GM21737 (cell line): ENCODE measurements around the gene DPYD.
"Not testable (repeated sequence)": the region's sequence is repeated elsewhere in the genome, so short reads cannot be mapped to it uniquely, and the experiment has no call there.

ENCODE experiments used
- ATAC-seq: cut with Tn5 transposase; IDR thresholded peaks from one replicate; pipeline ENCODE4 v1.9.1; 2021; ENCODE audit warnings: mild to moderate bottlenecking, moderate library complexity; ENCODE audit not compliant: unreplicated experiment

DPYD gene

DNA sequence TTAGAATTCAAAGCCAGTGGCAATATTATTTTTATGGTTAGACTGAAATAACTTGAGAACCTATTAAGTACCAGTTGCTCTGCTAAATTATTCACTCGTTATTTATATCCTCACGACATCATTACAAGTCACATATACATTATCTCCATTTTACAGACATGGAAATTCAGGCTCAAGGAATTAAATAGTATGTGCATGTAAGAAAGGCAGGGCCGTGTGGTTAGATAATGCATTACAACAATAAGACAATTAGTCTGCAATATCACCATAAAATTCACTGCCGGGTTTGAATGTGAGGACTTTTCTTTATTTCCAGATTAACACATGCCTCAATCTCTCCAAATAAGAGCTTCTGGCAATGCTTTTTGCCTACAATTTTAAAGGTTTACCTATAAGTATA, 675.8 kb downstream of the DPYD start:
- ATAC-seq, result no peak

GRCh38 chr1:97243973-97244560, 676.8 kb downstream of the DPYD start:
- ATAC-seq, result no peak

DNA sequence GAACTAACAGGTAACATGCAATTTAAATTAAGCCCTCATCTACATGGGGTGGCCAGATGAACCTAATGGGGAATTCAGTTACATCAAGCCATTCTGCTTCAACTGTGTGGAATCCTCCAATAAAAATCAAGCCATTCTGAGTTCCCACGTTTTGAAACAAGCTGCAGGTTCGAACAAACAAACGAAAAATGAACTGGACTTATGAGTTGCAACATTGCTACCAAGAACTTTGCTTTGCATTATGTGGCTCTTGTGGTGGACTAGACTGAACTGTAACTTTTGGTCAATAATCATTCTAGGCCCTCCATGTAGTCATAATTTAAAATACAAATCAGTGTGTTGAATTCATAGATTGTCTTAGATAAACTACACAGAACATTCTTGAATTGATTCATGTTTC, 682.0 kb downstream of the DPYD start:
- no peak for ATAC-seq

DNA sequence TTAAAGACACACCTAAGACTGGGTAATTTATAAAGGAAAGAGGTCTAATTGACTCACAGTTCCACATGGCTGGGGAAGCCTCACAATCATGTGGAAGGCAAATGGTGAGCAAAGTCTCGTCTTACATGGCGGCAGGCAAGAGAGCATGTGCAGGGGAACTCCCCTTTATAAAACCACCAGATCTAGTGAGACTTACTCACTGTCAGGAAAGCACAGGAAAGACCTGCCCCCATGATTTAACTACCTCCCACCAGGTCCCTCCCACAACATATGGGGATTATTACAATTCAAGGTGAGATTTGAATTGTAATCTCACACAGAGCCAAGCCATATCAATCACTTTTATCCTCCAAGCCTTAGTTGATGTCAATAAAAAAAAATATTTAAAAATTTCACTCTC, 689.5 kb downstream of the DPYD start:
- not testable (repeated sequence) for ATAC-seq

DNA sequence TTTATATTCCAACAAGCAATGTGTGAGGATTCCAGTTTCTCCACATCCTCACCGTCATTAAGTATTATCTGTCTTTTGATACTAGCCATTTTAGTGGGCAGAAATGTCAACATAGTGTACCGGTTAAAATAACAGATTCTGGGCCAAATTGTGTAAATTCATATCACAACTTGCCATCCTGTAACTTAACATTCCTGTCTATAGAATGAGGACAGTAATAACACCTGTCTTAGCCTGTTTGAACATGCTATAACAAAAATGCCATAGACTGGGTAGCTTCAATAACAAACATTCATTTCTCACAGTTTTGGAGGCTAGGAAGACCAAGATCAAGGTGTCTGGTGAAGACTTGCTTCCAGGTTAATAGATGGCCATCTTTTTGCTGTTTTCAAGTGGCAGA, 708.2 kb downstream of the DPYD start:
- ATAC-seq, result no peak

GRCh38 chr1:97210307-97210706, 710.5 kb downstream of the DPYD start:
- ATAC-seq, result no peak

GRCh38 chr1:97209381-97209957, 711.4 kb downstream of the DPYD start:
- ATAC-seq, result no peak

GRCh38 chr1:97207868-97208267, 713.0 kb downstream of the DPYD start:
- no peak for ATAC-seq

DNA sequence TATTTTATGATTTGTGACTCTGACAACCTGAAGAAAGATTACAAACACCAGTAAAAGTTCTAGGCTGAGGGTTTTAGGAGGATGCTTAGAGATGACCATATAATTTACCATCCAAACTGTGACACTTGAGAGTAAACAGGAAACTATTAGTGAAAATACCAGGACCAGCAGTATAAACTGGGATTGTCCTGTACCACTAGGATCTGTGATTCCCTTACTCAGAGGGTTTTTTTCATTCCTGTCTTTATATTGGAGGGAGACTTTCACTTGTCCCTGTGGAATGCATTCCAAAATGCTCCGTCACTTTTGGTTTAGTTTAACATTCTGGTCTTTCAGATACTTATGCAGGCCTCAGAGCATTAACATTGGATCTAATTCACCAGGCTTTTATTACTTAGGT, 716.4 kb downstream of the DPYD start:
- no peak for ATAC-seq

- no peak for ATAC-seq
Observed at GRCh38 chr1:97202481-97203380, 718.1 kb downstream of the DPYD start.

GRCh38 chr1:97201641-97202040, 719.2 kb downstream of the DPYD start:
- no peak for ATAC-seq

GRCh38 chr1:97200595-97200994, 720.2 kb downstream of the DPYD start:
- ATAC-seq, result no peak

GRCh38 chr1:97196825-97197516, 723.9 kb downstream of the DPYD start:
- no peak for ATAC-seq

DNA sequence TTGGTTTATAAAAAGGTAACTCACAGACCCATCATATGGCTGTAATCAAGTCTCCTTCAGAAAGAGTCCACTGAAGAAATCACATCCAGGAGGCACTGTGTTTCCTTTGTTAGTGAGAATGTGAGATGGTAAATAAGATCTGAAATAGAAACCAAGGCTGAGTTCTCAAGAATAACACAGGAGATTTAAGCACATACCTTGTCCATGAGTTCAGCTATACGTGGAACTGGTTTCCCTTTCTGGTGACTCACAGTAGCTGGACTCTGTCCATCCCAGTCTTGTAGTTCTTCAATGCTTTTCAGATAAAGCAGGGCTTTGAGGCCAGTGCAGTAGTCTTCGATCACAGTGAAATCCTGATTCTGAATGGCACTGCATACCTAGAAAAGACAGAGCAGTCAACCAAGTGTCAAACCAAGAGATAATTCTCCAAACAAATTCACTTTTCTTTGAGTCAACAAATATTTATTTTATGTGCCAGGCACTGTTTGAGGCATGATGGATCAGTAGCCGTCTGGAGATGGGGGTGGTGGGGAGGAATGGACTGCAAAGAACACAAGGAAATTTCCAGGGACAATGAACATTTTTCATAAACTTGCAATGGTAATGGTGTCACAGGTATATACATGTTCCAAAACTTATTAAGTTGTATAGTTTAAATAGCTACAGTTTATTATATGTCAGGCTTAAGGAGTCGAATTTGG, 727.8 kb downstream of the DPYD start:
- no peak for ATAC-seq

GRCh38 chr1:97190326-97190725, 730.5 kb downstream of the DPYD start:
- no peak for ATAC-seq

DNA sequence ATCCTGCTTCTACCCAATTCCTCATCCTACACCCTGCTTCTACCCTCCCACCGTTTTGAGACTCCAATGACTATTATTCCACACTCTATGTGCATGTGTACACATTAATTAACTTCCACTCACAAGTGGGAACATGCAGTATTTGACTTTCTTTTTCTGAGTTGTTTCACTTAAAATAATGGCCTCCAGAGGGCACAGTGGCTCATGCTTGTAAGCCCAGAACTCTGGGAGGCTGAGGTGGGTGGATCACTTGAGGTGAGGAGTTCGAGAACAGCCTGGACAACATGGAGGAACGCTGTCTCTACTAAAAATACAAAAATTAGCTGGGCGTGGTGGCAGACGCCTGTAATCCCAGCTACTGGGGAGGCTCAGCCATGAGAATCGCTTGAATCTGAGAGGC, 734.5 kb downstream of the DPYD start:
- ATAC-seq, result no peak

DNA sequence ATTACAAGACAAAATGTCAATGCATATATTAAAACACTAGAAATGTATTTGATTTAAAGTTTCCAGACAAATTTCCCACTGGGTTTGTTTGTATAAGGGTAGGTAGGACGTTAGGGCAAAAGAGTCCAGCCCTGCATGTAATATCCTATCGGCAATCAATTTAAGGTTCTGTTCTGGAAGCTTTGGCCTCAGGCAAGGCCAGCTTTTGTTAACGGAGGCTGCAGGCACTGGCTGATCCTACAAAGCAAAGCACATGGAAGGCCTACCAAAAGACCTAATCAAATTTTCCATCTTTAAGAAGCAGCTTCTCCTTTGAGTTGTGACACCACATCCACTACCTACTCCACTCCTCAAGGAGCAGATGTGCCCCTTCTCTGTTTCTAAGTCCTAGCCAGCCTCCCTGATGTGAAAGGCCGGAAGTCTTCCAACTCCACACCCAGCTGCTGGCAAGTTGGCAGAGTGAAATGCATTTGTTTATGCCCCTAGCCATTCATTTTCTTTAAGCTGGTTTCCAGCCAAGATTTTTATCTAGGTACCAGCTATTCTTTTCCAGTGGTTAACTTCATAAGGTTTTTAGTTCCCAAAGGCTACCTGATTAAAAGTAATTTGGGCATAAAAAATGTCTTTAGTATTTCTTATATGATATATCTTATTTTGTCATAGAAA, 746.7 kb downstream of the DPYD start:
- ATAC-seq, result no peak

GRCh38 chr1:97170300-97170699, 750.5 kb downstream of the DPYD start:
- no peak for ATAC-seq

- ATAC-seq, result no peak
Observed at GRCh38 chr1:97168056-97168455, 752.8 kb downstream of the DPYD start.

- ATAC-seq, result no peak
Observed at GRCh38 chr1:97167246-97167645, 753.6 kb downstream of the DPYD start.
